HG02678 (cell line): ENCODE results near the gene FCHSD2.

Experiments
- ATAC-seq: cut with Tn5 transposase; IDR thresholded peaks from one replicate; pipeline ENCODE4 v1.9.1; 2021; ENCODE audit warnings: mild to moderate bottlenecking, moderate library complexity; ENCODE audit not compliant: unreplicated experiment

The FCHSD2 gene

DNA sequence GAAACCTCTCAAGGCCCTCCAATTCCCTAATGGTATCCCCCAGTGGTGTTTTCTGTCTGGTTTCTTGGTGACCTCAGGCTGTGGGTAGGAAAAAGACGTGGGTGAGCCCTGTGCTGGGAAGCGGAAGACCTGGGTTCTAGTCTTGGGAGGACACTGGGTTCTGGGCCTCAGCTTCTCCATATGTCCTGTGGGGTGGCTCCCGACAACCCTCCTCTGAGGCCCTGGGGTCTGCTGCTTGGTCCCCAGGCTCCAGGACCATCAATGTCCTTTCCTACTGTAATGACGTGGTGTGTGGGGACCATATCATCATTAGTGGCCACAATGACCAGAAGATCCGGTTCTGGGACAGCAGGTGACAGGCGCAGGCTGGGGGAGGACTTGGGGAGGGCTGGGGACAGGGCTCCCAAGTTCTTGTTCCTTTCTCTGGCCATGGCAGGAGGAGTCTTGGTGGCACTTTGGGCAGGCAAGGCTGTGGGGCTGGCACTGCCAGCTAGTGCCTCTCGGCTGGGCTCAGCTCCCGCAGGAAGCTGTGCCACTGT lies 315.1 kb downstream of the FCHSD2 start:
- ATAC-seq, result no peak

DNA sequence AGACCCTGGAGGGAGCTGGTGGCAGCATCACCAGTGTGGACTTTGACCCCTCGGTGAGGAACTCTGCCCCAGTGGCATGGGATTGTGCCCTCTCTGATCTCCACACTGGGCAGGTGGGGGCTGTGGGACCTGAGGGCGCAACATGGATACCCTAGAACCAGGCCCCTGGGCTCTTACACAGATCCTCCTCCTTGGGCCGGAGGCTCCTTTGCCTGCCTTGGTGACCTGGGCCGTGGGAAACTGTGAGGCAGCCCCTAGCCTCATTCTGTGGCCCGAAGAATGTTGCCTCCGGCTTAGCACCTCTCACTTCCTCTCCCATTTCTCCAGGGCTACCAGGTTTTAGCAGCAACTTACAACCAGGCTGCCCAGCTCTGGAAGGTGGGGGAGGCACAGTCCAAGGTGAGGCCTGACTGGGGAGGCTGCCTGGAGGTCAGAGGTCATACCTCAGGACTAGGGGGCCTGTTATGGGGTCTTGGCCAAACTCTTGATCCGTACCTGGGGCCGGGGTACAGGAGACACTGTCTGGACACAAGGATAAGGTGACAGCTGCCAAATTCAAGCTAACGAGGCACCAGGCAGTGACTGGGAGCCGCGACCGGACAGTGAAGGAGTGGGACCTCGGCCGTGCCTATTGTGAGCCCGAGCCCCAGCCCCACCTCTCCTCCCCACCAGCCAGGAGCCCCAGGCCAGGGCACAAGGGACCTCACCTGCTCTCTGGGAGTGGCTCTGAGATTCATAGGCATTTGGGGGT lies 315.8 kb downstream of the FCHSD2 start:
- ATAC-seq, result no peak

DNA sequence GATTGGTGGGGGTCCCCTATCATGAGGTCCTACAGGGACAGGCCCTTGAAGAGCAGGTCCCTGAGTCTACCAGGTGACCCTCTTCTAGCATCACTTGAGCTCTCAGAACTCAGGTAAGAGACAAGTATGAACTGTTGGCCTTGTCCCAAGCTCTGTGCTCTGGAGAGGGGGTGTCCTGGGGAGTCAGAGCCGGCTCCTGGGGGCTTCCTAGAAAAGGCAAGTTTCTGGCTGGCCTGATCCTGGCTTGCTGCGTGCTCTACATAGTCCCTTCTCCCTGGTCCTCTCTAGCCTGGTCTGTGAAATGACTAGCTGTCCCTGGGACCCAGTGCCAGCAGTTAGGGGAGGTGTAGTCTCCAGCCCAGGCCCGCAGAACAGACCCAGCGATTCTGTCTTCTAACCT lies 316.5 kb downstream of the FCHSD2 start:
- no peak for ATAC-seq

DNA sequence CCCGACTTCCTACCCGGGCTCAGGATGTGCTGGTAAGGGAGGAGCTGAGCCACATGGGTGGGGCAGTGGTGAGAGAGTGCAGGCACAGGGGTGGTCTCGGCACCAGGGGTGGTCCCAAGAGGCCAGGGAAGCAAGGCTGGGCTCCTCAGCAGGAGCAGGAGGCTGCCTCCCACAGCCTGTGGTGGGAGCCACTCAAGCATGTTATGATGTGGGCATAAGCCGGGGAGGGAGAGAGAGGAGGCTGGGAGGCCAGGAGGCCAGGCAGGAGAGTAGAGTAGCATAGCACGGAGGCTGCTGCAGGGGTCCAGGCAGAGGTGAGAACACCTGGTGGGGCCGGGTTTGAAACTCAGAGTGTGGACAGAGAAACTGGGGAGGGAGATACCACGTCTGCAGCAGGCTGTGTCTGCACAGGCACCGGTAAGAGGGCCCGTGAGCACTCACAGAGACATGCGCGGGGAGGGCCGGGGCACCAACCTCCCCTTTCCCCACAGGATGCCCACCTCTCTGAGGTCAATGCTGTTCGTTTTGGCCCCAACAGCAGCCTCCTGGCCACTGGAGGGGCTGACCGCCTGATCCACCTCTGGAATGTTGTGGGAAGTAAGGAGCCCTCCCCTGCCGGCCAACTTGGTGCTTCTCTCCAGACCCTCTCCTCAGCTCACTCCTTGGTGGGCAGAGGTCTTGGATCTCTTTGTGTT lies 317.2 kb downstream of the FCHSD2 start:
- no peak for ATAC-seq

DNA sequence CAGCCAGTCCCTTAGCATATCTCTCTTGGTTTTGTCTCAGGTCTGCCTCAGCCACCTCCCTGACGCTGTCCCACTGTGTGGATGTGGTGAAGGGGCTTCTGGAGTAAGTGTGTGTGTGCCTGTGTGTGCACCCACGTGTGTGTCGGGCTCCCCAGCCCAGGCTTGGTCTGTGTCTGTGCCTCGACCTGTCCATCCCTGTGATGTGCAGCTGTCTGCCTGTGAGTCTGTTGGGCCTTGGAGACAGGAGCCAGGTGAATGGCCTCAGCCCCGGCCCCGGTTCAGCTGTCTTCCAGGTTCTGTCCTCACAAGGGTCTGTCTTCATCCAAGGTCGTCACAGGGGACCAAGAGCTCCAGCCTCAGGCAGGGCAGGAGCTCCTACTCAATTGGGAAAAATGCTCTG lies 318.1 kb downstream of the FCHSD2 start:
- no peak for ATAC-seq

DNA sequence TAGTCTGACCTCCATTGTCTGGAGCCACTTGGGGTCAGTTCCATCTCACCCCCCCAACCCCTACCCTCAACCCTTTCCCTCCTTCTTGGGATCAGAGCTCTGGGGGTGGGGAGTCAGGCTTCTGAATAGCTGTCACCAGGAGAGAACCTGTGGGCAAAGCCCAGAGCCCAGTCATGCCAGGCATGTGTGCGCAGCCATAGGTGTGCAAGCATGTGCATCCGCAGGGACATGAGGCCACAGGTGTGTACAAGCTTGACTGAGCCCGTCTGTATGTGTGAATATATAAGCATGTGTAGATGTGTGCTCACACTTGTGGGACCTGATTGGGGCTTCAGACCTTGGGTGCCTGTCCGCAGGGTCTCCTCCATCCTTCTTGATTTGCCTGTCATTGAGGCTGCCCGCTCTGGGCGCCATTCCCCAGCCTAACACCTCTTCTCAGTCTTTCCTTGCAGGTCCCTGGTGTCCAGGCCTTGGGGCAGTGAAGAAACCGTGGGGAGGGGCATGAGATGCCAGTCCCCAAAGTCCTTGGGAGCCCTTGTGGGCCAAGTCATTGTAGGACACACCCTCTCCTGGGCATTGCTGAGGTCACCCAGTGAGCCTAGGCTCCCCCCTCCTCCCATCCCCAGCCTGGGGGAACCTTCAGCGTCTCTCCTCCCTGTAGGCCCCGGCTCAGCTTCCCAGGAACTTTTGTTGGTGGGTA lies 318.9 kb downstream of the FCHSD2 start:
- ATAC-seq, result no peak

DNA sequence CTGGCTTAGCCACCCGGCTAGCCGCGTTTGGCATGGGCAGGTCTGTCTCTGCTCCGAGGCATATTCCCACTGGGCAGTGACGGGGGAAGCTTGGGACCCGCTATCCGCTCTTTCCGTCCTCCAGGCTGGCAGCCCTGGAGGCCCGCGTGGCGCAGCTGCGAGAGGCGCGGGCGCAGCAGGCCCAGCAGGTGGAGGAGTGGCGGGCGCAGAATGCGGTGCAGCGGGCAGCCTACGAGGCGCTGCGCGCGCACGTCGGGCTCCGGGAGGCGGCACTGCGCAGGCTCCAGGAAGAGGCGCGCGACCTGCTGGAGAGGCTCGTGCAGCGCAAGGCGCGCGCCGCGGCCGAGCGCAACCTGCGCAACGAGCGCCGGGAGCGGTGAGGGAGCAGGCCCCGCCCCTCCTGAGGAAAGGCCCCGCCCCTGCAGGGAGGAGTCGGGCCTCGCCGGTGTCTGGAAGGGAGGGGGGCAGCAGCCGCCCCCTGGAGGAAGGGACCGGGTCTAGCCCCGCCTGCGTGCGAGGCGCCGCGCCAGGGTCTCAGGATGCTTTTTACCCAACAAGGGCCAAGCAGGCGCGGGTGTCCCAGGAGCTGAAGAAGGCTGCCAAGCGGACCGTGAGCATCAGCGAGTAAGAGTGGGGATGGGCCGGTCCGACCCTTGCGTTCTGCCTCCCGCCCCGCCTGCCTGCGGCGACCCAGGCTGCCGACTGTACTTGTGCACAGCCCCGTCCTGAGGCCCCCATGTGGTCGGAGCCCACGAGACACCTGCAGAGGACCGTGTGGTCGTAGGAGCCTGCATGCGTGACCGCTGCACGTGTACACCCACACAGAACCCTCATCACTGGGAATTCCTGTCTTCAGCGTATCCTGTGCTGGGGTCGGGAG lies 320.0 kb downstream of the FCHSD2 start:
- peak; percentile 68 for ATAC-seq

DNA sequence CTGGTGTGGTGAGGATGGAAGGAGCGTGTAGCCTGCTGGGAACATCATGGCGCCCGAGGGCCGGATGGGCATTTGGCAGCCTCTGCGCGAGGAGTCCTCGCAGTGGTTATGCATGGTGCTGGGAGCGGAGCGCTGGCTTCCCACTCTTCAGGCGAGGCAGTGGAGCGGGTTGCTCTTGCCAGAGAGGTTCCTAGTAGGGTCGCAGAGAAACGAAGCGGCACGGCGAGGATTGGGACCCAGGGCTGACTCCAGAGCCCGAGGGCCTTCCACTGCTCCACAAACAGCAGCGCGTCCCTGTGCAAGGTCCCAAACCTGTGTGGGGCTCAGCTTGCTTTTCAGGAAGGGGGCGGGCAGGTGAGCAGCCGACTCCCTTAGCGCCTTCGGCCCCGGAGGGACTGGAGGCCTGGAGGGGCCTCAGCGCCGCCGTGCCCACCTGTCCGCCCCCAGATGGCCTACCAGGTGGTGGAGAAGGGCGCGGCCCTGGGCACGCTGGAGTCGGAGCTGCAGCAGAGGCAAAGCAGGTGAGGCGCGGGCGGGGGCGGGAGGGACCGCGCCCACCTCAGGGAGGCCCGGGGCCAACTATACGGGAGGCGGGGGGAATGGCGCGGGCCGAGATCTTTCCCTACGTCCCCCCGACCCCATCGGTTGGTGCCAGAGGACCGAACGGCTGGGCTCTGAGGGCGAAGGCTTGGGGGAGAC lies 320.7 kb downstream of the FCHSD2 start:
- ATAC-seq, result no peak

DNA sequence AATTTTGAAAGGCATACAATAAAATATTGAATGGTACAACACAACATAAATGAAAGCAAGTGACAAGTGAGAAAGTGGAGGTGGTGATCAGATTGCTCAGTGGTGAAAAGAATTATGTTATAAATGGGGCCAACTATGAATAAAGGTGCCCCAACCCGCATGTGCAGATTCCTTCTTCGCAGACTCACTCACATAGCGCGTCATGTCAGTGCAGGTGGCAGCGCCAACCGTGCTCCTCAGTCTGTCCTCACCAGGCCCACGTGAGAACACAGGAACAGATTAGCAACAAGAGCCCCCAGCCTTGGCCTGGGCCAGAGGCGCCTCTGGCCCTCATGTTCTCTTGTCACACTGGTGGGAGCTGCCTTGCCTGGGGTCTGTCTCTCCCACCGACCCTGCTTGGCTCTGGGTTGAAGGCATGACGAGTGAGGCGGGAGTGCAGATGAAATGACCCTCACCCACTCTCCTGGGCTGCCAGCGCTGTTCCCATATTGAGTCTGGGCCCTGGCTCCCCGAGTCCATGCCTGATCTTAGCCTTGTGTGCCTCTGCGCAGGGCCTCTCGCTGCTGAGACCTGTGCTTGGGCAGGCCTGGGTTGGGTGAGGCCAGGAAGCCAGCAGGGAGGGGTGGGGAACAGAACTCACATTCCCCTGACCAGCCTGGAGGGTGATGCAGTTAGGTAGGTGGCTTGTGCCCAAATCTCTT lies 321.5 kb downstream of the FCHSD2 start:
- ATAC-seq, result no peak

DNA sequence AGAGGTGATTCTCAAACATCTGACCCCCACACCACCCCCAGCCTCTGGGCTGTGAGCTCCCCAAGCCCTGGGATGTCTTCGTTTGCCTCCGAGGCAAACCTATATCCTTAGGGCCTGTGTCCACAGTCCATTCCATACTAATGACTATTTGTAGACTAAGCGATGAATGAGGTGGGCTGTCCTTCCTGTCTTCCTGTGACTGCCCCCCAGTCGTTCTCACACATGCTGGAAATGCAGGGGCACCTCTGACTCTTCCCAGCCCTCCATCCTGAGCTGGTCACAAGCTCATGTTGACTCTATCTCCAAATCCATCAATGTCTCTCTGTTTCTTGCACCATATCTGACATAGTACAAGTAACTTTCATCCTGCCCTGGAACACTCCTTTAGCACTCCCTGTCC lies 323.1 kb downstream of the FCHSD2 start:
- no peak for ATAC-seq

DNA sequence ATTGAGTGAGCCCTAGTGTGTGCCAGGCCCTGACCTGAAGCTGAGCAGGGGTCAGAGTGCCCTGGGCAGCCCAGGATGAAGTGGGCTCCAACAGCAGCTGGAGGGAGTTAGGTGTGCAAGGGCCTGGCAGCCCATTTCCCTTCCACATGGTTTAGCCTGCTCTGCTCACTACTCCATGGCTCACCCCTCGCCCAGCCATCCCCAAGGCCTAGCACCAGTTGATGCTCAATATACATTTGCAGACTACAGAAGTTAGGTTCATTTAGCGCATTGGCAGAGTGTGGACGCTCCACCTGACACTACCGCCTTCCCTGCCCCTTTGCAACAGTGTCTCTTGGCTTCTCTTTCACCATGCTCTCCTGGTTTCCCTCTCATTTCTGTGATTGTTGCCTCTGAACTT lies 324.2 kb downstream of the FCHSD2 start:
- ATAC-seq, result no peak

DNA sequence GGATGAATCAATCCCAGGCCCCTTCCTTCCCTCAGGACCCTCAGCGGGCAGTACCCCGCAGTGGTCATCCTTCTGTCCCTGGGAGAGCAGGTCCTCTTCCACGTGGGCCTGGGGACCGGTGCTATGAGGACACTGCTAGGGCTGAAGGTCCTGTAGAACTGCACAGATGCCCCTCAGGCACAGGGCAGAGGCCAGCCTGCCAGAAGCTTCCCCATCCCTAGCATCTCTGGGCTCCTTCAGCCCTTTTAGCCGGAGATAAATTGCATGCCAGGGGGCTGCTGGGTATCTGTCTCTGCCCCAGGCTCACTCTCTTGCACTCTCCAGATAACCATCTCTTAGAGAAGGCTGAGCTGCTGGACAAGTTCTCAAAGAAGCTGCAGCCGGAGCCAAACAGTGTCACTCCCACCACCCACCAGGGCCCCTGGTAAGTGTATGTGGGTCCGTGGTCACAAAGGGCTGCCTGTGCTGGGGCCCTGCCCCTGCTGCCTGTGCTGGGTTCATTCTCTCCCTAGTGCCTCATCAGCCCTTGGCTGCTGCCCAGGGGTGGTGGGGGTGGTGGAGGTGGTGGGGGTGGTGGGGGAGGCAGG lies 325.6 kb downstream of the FCHSD2 start:
- no peak for ATAC-seq

DNA sequence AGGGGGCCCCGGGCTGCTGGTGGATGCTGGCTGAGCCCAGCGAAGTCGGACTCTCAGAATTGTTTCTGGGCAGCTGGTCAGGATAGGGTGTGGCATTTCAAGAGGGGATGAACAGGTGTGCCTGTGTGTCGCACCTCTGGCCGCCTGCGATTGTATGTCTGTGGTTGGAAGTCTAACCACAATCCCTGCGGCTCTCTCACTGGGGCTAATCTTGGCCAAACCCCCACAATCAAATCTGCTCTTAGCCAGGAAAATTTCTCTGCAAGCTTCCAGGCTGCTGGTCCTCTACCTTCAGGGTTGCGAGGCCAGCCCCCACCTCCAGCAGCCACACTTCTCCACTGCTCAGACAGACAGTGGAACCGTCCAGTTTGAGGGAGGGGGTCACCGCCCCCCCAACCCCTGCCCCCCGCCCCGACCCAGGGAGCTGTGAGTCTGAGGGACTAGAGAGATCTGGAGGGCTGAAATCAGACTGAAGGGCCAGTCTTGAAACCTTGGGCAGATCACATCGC lies 327.0 kb downstream of the FCHSD2 start:
- ATAC-seq, result no peak

DNA sequence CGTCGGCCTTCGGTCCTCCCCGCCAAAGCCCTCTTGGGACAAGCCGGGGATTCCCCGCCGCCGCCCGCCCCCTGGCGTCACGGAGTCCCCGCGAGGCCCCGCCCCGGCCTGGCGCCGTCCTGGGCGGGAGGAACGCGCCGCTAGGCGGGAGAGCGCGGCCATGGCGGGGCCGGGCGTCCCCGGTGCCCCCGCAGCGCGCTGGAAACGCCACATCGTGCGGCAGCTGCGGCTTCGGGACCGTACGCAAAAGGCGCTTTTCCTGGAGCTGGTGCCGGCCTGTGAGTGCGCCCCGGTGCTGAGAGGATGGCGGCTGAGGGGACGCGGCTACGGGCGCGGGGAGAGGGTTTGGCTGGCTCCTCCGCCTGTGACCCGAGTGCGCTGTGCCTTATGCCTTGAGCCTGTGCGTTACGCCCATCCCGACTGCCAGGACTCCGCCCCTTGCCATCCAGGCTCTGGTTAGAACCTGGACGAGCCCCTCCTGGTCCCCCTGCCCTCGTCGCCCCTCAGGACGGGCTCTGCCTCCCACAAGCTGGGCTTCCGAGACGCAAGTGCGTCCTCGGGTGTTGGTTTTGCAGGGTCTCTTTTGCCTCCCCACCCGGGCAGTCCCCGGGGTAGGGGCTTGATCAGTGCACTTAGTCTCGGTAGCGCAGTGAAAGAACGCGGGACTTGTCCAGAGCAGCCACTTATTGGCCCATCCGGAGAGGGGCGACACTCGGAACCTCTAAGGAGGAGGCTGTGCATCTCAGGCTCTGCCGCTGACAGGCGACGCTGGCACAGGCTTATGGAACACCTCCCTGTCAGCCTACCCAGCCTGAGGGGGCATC lies 327.6 kb downstream of the FCHSD2 start, which contains the start of gene ATG16L2:
ATG16L2 (plus strand) TSS at position 126 of the 824 bp plus-strand sequence; CDS start at position 161, 35 bp downstream.
- ATAC-seq, result peak; percentile 66

DNA sequence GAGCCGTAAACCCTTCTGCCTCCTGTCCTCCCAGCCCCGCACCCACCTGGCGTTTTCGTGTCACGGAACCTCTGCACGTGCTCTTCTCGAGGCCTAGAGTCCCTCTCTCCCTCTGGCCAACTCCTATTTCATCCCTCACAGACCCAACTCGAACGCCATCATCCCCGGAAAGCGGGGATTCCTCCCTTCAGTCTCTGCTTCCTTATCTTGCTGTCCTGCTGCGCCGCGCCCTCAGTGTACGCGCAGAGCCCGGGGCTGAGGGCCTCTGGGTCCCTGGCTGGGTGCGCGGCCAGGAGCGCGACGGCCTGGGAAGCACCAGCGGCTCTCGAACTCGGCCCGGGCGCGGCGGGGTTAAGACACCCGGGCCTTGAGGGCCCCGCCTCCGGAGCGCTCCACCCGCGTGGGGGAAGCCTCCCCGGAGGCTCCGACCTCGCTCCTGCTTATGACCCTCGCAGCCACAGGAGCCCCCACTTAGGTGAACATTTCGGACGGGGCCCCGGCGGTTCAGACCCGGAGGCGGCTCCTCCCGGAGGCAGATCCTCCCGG lies 328.3 kb downstream of the FCHSD2 start:
- ATAC-seq, result peak; percentile 54

DNA sequence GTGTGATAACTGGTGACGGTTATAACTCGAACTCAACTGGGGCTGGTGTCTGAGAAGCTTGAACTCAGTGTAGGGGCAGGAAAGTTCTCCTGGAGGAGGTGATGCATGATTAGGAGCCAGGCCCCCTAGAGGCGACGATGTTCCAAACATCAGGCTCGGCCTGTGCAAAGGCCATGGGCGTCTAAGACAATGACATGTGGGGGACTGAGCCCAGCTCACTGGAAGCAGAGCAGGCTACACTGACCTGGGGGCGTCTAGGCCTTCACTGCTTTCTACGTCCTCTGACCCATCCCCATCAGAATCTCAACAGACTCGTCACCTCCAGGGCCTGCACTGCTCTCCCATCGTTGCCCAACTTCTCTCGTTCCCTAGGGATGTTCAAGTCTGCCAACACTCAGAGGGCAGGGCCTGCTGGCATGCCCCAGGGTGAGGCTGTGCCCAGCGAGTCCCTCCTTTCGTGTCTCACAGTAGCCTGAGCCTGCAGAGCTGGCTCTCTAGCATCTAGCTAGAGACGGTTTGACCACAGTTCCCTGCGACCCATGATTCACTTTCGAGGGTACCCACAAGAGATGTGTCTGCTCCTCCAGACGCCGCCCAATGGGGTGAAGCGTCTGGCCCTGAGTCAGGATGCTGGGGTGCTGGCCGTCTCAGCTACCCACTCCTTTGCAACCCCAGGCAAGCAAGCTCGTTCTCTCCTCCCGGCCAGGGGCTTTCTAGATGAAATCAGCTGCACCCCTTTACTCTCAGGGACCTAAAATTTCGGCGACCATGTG lies 329.0 kb downstream of the FCHSD2 start:
- peak; percentile 30 for ATAC-seq

DNA sequence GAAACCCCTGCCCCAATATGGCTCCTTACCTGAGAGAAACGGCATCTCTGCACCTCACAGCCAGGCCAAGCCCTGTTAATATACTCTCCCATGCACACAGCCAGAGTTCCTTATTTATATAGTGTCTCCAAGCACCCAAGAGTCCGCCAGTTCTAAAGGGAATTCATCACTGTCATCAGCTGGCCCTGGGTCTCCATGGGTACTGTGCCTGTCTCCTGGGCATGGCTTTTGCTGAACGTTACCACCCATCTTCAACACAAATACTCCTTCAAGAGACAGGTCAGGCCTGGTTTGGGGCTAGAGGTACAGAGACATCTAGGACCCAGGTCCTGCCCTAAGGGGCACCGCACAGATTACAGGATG lies 329.5 kb downstream of the FCHSD2 start:
- no peak for ATAC-seq
